ENCODE measurements around the gene RAE1. TPM values are rescaled to one million over a fixed set of nuclear protein-coding genes. Genes with fewer than 3 reads are reported as not detected.

The RAE1 gene
- total RNA-seq, 1 experiment from 2014 or later: 53.1 TPM

GRCh38 chr20:57306747-57307146 lies 44.3 kb upstream of the RAE1 start:
- Mint-ChIP-seq H3K27ac (no peak overlapping the region), H3K4me3 (no peak overlapping the region), H3K4me1 (no peaks in the 10 kb centered on the region), H3K9me3 (no peaks in the 10 kb centered on the region), H3K27me3 (ENCODE audit: low read depth) (peaks cover 28% of the 10 kb centered on the region), H3K36me3 (ENCODE audit: insufficient read depth in 1 of 3, low read depth in 3 of 3) (no peaks in the 10 kb centered on the region)
- no peak overlapping the region for H3K23ac ChIP-seq (ENCODE audit: insufficient read length, low read depth, low read length)
- no peak overlapping the region for H3K4me2 ChIP-seq (ENCODE audit: insufficient read depth, insufficient read length, low read length)
- H3K79me2 ChIP-seq (ENCODE audit: insufficient read depth, low read length): no peaks in the 10 kb centered on the region
- TF ChIP-seq CTCF (conservative IDR thresholded peaks at IDR 0.05): no peak
- H3K56ac ChIP-seq (ENCODE audit: insufficient read length, low read depth, low read length): no peak overlapping the region
- no peak overlapping the region for H2BK15ac ChIP-seq (ENCODE audit: low read depth, low read length)
- H4K8ac ChIP-seq (replicated peaks; ENCODE audit: insufficient read length, low read depth, low read length): no peak overlapping the region
- H3K27ac ChIP-seq (ENCODE audit: insufficient read length, low read depth, low read length): no peak overlapping the region
- H3K23me2 ChIP-seq (ENCODE audit: insufficient read length, low read depth, low read length, poor library complexity, severe bottlenecking): no peaks in the 10 kb centered on the region
- H2BK5ac ChIP-seq (ENCODE audit: insufficient read length, low read length): no peak overlapping the region
- H4K91ac ChIP-seq (ENCODE audit: insufficient read length, low read depth, low read length): no peak overlapping the region
- no peak overlapping the region for H2AK5ac ChIP-seq (ENCODE audit: insufficient read length, low read length)
- H3K18ac ChIP-seq (ENCODE audit: insufficient read length, low read depth, low read length): no peak overlapping the region
- H2BK12ac ChIP-seq (ENCODE audit: insufficient read length, low read depth, low read length): no peak overlapping the region
- no peak overlapping the region for H2BK120ac ChIP-seq (ENCODE audit: low read depth, low read length, poor library complexity, severe bottlenecking)
- no peak overlapping the region for H3K4ac ChIP-seq (ENCODE audit: low read depth, low read length)
- no peak overlapping the region for H3T11ph ChIP-seq (ENCODE audit: low read length)
- no CpG with 5 or more reads among the region's 5 CpGs for WGBS (ENCODE audit: extremely low coverage, insufficient read length, low lambda C conversion rate)
- H3K9me3 ChIP-seq (ENCODE audit: control insufficient read depth, low read depth, low read length): no peaks in the 10 kb centered on the region
- H3K27me3 ChIP-seq (ENCODE audit: insufficient read depth, low read length): no peaks in the 10 kb centered on the region
- H3K9ac ChIP-seq (ENCODE audit: extremely low read depth, insufficient read length, low read length): no peak overlapping the region
- no peaks in the 10 kb centered on the region for H3K79me1 ChIP-seq (ENCODE audit: insufficient read depth, low read depth, low read length, poor library complexity, severe bottlenecking)
- no peak overlapping the region for H3K14ac ChIP-seq (ENCODE audit: insufficient read depth, low read length)
- H2BK20ac ChIP-seq (ENCODE audit: low read depth, low read length, poor library complexity, severe bottlenecking): no peak overlapping the region
- no peak for DNase-seq
- no peak overlapping the region for H2AFZ ChIP-seq (ENCODE audit: low read length)
- H3K4me1 ChIP-seq (ENCODE audit: insufficient read depth, low read length): no peaks in the 10 kb centered on the region
- H4K20me1 ChIP-seq (ENCODE audit: control insufficient read depth, insufficient read depth, insufficient read length): no peaks in the 10 kb centered on the region
- H4K5ac ChIP-seq (ENCODE audit: insufficient read length, low read depth, low read length): no peak overlapping the region
